Liver (tissue), 9 donors: ENCODE results near the gene SFXN5. TPM values are rescaled to one million over a fixed set of nuclear protein-coding genes. Genes with fewer than 3 reads are reported as not detected.

Experiments used
- DNase-seq: peaks from one replicate; pipeline ENCODE4 v3.0.0-alpha.2; 2017; ENCODE audit warnings: low spot score
- H3K27ac ChIP-seq, 2 donors: one replicate each; pipeline ENCODE4 v1.7.0; 2013; ENCODE audit warnings: inconsistent platforms in 2 of 2, low read length in 2 of 2, control low read depth in 1 of 2, low read depth in 1 of 2, mild to moderate bottlenecking in 1 of 2
- H3K27me3 ChIP-seq, 4 donors: one replicate each; pipeline versions ENCODE4 v1.6.1 to v1.7.0; 2013; ENCODE audit warnings: low read length in 3 of 4, inconsistent platforms in 1 of 4, mild to moderate bottlenecking in 1 of 4, moderate library complexity in 1 of 4; ENCODE audit not compliant: control insufficient read depth in 4 of 4, insufficient read depth in 4 of 4
- H3K36me3 ChIP-seq, 4 donors: one replicate each; pipeline versions ENCODE4 v1.6.1 to v1.7.0; 2013; ENCODE audit warnings: low read length in 3 of 4, mild to moderate bottlenecking in 3 of 4, low read depth in 1 of 4, moderate library complexity in 1 of 4; ENCODE audit not compliant: control insufficient read depth in 4 of 4, insufficient read depth in 3 of 4
- H3K4me1 ChIP-seq, 4 donors: one replicate each; pipeline versions ENCODE4 v1.6.1 to v1.7.0; 2013; ENCODE audit warnings: low read length in 3 of 4, mild to moderate bottlenecking in 3 of 4, moderate library complexity in 1 of 4; ENCODE audit not compliant: control insufficient read depth in 4 of 4, insufficient read depth in 4 of 4
- H3K4me3 ChIP-seq, 3 donors: one replicate each; pipeline versions ENCODE4 v1.6.1 to v1.7.0; 2013; ENCODE audit warnings: low read length in 3 of 3, control low read depth in 1 of 3, low read depth in 1 of 3, mild to moderate bottlenecking in 1 of 3
- H3K9ac ChIP-seq, 2 donors: one replicate each; pipeline ENCODE4 v1.7.0; 2013; ENCODE audit warnings: low read length in 2 of 2, mild to moderate bottlenecking in 2 of 2, moderate library complexity in 2 of 2, control low read depth in 1 of 2, low read depth in 1 of 2
- H3K9me3 ChIP-seq, 4 donors: one replicate each; pipeline versions ENCODE4 v1.6.1 to v1.7.0; 2013; ENCODE audit warnings: low read length in 3 of 4; ENCODE audit not compliant: control insufficient read depth in 4 of 4
- GABPA ChIP-seq, 2 donors: IDR thresholded peaks in 1 of 2; conservative IDR thresholded peaks in 1 of 2; 2 replicates each; pipeline ENCODE4 v1.6.1; 2016; ENCODE audit warnings: antibody characterized with exemption in 2 of 2, mild to moderate bottlenecking in 1 of 2, moderate library complexity in 1 of 2
- HNF4G ChIP-seq: IDR thresholded peaks from 2 replicates; pipeline ENCODE4 v1.6.1; 2016; ENCODE audit warnings: antibody characterized with exemption
- RAD21 ChIP-seq, 2 donors: IDR thresholded peaks; 2 replicates each; pipeline ENCODE4 v1.6.1; 2016; ENCODE audit warnings: antibody characterized with exemption in 2 of 2, mild to moderate bottlenecking in 2 of 2
- SP1 ChIP-seq: IDR thresholded peaks from 2 replicates; pipeline ENCODE4 v1.6.1; 2018; ENCODE audit warnings: antibody characterized with exemption, mild to moderate bottlenecking
- TAF1 ChIP-seq: conservative IDR thresholded peaks from 2 replicates; pipeline ENCODE4 v1.6.1; 2016; ENCODE audit warnings: antibody characterized with exemption, mild to moderate bottlenecking
- ZBTB33 ChIP-seq: IDR thresholded peaks from 2 replicates; pipeline ENCODE4 v1.6.1; 2016; ENCODE audit warnings: antibody characterized with exemption
- WGBS: extraction: QIAGEN DNeasy Blood & Tissue Kit; methylation state at CpG from one replicate; pipeline ENCODE4 v1.1.7; 2013; 5-methylcytosine and 5-hydroxymethylcytosine counted together
- polyA plus RNA-seq, 2 donors: library from polyadenylated mRNA; stranded (reverse) in 1 of 2; unstranded in 1 of 2; fragments of 200-250 nt in 1 of 2; fragments of >200 nt in 1 of 2; fragmentation: Nextera tagmentation in 1 of 2; extraction: Ambion mirVana in 1 of 2; gene quantifications; one replicate each; pipeline versions ENCODE4 v1.2.1 to v1.2.3, GENCODE V29; 2013 to 2015
- total RNA-seq, 2 donors: library from RNA; depleted of rRNA; stranded (reverse); fragments of >200 nt; gene quantifications; one replicate each; pipeline ENCODE4 v1.2.3, GENCODE V29; 2014
- TF ChIP-seq, protein P1 (sequence below): IDR thresholded peaks from 2 replicates; pipeline ENCODE4 v1.6.1; 2016; ENCODE audit warnings: antibody characterized with exemption, mild to moderate bottlenecking
- TF ChIP-seq, protein P2 (sequence below): fragments of 150-350 bp; IDR thresholded peaks from 2 replicates; pipeline ENCODE4 v1.5.1; 2017; ENCODE audit warnings: improper control_type of control experiment, low read depth, low read length; ENCODE audit not compliant: missing input control
- TF ChIP-seq, protein P3 (sequence below): IDR thresholded peaks from 2 replicates; pipeline ENCODE4 v1.6.1; 2016; ENCODE audit warnings: antibody characterized with exemption
- donor health status: healthy.
- donor health status: healthy.
- donor health status: healthy.
- donor health status: healthy.
- donor health status: healthy.

SFXN5 gene
- total and polyA plus RNA-seq, 4 donors = 23.3 to 58.2 (median 29.5) TPM

DNA sequence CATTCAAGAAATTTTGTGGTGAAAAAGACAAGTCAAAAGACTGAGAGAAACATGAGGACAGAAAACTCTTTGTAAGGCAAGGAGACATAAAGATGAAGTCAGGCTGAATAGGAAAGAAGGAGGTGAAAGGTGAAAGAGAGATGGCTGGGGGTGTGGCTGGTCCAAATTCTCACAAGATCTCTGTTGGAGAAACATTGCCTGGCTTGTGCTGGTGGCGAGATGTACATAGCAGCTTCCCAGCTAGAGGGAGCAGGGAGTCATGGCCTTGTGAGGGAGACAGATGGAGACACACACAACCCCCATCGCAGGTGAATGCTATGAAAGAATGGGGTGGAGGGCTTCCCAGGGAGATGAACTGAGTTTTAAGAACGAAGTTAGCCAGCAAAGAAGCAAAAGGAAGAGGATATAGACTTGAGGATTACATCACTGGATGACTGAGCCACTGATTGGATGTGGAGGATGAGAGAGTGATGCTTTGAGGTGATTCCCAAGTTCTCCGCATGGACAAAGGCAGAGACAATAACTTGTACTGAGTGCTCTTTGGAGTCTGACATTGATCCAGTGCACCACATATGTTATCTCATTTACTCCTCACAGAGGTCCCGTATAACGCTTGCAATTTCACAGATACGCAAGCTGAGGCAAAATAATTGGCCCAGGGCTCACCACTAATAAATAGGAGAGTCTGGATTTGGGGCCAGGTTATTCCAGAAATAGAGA lies 157.9 kb downstream of the SFXN5 start:
- no peak overlapping the region for H3K9ac ChIP-seq
- no peak overlapping the region for H3K27ac ChIP-seq
- H3K36me3 ChIP-seq = no peaks in the 10 kb centered on the region
- H3K4me1 ChIP-seq = peaks cover 18 to 24% (median 24%) of the 10 kb centered on the region in 4 donors
- no peak for DNase-seq
- no peak for TF ChIP-seq HNF4G
- TF ChIP-seq ZBTB33 = no peak
- no peak for TF ChIP-seq RAD21 (IDR thresholded peaks at IDR 0.05)
- TF ChIP-seq, protein P1, sequence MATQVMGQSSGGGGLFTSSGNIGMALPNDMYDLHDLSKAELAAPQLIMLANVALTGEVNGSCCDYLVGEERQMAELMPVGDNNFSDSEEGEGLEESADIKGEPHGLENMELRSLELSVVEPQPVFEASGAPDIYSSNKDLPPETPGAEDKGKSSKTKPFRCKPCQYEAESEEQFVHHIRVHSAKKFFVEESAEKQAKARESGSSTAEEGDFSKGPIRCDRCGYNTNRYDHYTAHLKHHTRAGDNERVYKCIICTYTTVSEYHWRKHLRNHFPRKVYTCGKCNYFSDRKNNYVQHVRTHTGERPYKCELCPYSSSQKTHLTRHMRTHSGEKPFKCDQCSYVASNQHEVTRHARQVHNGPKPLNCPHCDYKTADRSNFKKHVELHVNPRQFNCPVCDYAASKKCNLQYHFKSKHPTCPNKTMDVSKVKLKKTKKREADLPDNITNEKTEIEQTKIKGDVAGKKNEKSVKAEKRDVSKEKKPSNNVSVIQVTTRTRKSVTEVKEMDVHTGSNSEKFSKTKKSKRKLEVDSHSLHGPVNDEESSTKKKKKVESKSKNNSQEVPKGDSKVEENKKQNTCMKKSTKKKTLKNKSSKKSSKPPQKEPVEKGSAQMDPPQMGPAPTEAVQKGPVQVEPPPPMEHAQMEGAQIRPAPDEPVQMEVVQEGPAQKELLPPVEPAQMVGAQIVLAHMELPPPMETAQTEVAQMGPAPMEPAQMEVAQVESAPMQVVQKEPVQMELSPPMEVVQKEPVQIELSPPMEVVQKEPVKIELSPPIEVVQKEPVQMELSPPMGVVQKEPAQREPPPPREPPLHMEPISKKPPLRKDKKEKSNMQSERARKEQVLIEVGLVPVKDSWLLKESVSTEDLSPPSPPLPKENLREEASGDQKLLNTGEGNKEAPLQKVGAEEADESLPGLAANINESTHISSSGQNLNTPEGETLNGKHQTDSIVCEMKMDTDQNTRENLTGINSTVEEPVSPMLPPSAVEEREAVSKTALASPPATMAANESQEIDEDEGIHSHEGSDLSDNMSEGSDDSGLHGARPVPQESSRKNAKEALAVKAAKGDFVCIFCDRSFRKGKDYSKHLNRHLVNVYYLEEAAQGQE = no peak
- TF ChIP-seq TAF1 = no peak
- TF ChIP-seq SP1 = no peak
- TF ChIP-seq GABPA (IDR thresholded peaks at IDR 0.05 in 1 of 2, conservative IDR thresholded peaks at IDR 0.05 in 1 of 2) = no peak
- TF ChIP-seq, protein P2, sequence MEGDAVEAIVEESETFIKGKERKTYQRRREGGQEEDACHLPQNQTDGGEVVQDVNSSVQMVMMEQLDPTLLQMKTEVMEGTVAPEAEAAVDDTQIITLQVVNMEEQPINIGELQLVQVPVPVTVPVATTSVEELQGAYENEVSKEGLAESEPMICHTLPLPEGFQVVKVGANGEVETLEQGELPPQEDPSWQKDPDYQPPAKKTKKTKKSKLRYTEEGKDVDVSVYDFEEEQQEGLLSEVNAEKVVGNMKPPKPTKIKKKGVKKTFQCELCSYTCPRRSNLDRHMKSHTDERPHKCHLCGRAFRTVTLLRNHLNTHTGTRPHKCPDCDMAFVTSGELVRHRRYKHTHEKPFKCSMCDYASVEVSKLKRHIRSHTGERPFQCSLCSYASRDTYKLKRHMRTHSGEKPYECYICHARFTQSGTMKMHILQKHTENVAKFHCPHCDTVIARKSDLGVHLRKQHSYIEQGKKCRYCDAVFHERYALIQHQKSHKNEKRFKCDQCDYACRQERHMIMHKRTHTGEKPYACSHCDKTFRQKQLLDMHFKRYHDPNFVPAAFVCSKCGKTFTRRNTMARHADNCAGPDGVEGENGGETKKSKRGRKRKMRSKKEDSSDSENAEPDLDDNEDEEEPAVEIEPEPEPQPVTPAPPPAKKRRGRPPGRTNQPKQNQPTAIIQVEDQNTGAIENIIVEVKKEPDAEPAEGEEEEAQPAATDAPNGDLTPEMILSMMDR = no peak
- TF ChIP-seq, protein P3, sequence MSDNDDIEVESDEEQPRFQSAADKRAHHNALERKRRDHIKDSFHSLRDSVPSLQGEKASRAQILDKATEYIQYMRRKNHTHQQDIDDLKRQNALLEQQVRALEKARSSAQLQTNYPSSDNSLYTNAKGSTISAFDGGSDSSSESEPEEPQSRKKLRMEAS = no peak
- H3K9me3 ChIP-seq = no peaks in the 10 kb centered on the region
- WGBS = 21% methylated on average over 7 of the region's 7 CpGs
- H3K4me3 ChIP-seq = no peak overlapping the region
- peaks cover 6 to 32% (median 19%) of the 10 kb centered on the region in 4 donors for H3K27me3 ChIP-seq

DNA sequence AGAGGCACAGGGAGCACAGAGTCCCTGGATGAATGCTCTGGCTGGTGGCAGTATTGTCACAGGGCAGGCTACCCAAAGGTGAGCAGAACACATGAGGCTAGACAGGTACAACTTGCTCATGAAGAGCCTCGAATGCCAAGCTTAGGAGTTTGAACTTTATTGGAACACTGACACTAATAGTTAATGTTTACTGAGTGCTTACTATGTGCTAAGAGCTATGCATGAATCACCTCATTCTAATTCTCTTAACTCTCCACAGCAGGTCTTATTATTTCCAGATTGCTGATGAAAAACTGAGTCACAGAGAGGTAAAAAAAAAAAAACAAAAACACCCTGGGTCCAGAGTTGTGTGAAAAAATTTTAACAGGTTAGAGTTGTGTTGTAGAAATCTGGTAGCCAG lies 160.3 kb downstream of the SFXN5 start:
- peaks cover 8 to 33% (median 20%) of the 10 kb centered on the region in 4 donors for H3K27me3 ChIP-seq
- TF ChIP-seq SP1 = no peak
- peaks cover 5 to 7% (median 7%) of the 10 kb centered on the region in 4 donors for H3K4me1 ChIP-seq
- H3K4me3 ChIP-seq = no peak overlapping the region
- 32% methylated on average over 1 of the region's 1 CpG for WGBS
- no peak overlapping the region for H3K27ac ChIP-seq
- no peak overlapping the region for H3K9ac ChIP-seq
- no peaks in the 10 kb centered on the region for H3K36me3 ChIP-seq
- DNase-seq = no peak
- H3K9me3 ChIP-seq = no peaks in the 10 kb centered on the region
